ENCODE measurements around the gene PHAX. TPM values are rescaled to one million over a fixed set of nuclear protein-coding genes. Genes with fewer than 3 reads are reported as not detected.
A peak's percentile ranks its signal among the peaks of the same experiment; 100 is the strongest.
"Not testable (repeated sequence)": the region's sequence is repeated elsewhere in the genome, so short reads cannot be mapped to it uniquely, and the experiment has no call there.

Gene PHAX
- total RNA-seq, 1 donor from 2014 or later, result 47.2 TPM

DNA sequence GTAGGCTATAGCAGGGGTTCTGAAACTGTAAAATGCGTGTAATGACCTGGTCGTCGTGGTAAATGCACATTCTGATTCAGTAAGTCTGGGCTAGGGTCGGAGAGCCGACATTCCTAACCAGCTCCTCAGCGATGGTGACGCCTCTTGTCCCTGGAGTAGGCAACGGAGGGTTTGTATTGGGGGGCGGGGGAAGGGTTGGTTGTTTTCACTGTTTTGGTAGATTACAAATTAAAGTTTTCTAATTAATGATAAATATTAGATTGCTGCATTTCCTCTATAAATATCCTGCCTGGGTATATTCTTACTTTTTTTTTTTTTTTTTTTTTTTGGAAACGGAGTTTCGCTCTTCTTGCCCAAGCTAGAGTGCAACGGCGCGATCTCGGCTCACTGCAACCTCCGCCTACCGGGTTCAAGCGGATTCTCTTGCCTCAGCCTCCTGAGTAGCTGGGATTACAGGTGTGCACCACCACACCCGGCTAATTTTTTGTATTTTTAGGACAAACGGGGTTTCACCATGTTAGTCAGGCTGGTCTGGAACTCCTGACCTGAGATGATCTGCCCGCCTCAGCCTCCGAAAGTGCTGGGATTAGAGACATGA lies 5.2 kb upstream of the PHAX start:
- Mint-ChIP-seq H3K9me3 (ENCODE audit: low read depth) (no peaks in the 10 kb centered on the region), H3K4me1 (ENCODE audit: low read depth) (peaks cover 32% of the 10 kb centered on the region), H3K36me3 (ENCODE audit: low read depth) (peaks cover 2% of the 10 kb centered on the region), H3K27me3 (ENCODE audit: low read depth) (no peaks in the 10 kb centered on the region), H3K27ac (ENCODE audit: unreplicated experiment) (peak overlapping the region; percentile 81), H3K4me3 (ENCODE audit: unreplicated experiment) (peak overlapping the region; percentile 90)
- TF ChIP-seq CTCF (IDR thresholded peaks at IDR 0.05), result no peak
- DNase-seq (ENCODE audit: low spot score), result no peak

DNA sequence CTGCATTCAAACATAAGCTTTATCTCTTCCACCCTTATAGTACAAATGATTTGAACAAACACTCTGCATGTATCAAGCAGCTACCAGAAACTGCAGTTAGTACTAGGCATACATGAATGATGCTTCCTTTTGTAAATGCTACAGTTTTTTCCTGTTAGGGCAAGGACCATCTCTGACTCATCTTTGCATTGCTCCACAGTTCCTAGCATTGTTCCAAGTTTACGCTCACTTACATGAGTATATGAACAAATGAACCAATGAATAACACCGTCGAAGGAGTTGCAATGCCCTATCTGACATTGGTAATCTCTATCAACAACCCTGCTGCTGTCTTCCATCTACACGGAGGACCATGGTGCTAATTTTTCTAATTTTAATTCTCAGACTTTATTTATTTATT lies 3.6 kb upstream of the PHAX start:
- H3K4me3 Mint-ChIP-seq (ENCODE audit: unreplicated experiment), result no peak overlapping the region
- no peak for DNase-seq (ENCODE audit: low spot score)
- no peaks in the 10 kb centered on the region for H3K27me3 Mint-ChIP-seq (ENCODE audit: low read depth)
- no peak for TF ChIP-seq CTCF (IDR thresholded peaks at IDR 0.05)
- peaks cover 38% of the 10 kb centered on the region for H3K4me1 Mint-ChIP-seq (ENCODE audit: low read depth)
- H3K9me3 Mint-ChIP-seq (ENCODE audit: low read depth), result no peaks in the 10 kb centered on the region
- no peaks in the 10 kb centered on the region for H3K36me3 Mint-ChIP-seq (ENCODE audit: low read depth)
- H3K27ac Mint-ChIP-seq (ENCODE audit: unreplicated experiment), result no peak overlapping the region

- Mint-ChIP-seq H3K4me3 (ENCODE audit: unreplicated experiment) (no peak overlapping the region), H3K9me3 (ENCODE audit: low read depth) (no peaks in the 10 kb centered on the region), H3K36me3 (ENCODE audit: low read depth) (peaks cover 5% of the 10 kb centered on the region), H3K27me3 (ENCODE audit: low read depth) (no peaks in the 10 kb centered on the region), H3K27ac (ENCODE audit: unreplicated experiment) (no peak overlapping the region), H3K4me1 (ENCODE audit: low read depth) (peaks cover 30% of the 10 kb centered on the region)
- DNase-seq (ENCODE audit: low spot score), result no peak
- TF ChIP-seq CTCF (IDR thresholded peaks at IDR 0.05), result no peak
These were observed 1.2 kb upstream of the PHAX start for GRCh38 chr5:126599499-126599898.

DNA sequence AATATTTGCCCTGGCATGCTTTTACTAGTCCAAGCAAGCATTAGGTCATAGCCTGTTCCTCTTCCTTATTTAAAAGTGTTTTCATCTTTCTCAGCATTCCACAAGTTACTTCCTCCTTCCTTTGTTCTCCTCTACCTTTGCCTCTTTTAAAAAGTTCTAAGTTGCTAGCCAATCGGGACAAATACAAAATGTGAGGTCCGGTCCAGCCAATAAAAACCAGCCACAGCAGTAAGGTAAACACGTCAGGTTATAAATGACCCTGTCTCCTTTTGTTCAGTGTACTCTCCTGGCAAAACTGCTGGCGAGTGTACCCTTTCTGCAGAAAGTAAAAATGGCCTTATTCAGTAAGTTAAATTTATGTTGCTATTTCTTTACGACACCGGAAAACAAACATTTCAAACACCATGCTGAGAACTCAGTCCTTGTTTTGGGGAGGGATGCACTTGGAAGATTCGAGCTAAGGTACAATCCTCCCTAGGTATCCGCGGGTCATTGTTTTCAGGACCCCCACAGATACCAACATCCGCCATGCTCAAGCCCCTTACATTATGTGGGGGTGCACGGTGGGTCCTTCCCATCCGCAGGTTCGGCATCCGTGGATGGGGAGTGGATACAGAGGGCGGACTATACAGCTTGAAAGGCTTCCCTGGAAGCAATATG lies 646 bp upstream of the PHAX start:
- not testable (repeated sequence) for DNase-seq (ENCODE audit: low spot score); H3K27me3 Mint-ChIP-seq (ENCODE audit: low read depth); H3K9me3 Mint-ChIP-seq (ENCODE audit: low read depth); H3K36me3 Mint-ChIP-seq (ENCODE audit: low read depth)
- Mint-ChIP-seq H3K27ac (ENCODE audit: unreplicated experiment) (peak overlapping the region; percentile 84), H3K4me1 (ENCODE audit: low read depth) (peaks cover 32% of the 10 kb centered on the region), H3K4me3 (ENCODE audit: unreplicated experiment) (peak overlapping the region; percentile 94)

DNA sequence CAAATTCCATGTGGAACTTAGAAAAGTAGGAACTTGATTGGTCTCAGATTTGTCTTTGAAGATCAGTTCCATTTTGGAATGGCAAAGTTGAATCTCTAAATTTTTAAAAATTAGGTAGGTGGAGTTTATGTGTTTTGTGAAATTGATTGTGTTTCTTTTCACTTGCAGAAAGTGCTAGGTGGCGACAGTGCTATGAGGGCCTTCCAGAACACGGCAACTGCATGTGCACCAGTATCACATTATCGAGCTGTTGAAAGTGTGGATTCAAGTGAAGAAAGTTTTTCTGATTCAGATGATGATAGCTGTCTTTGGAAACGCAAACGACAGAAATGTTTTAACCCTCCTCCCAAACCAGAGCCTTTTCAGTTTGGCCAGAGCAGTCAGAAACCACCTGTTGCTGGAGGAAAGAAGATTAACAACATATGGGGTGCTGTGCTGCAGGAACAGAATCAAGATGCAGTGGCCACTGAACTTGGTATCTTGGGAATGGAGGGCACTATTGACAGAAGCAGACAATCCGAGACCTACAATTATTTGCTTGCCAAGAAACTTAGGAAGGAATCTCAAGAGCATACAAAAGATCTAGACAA lies 2.8 kb downstream of the PHAX start:
- peak overlapping the region; percentile 5 for H3K27ac Mint-ChIP-seq (ENCODE audit: unreplicated experiment)
- no peaks in the 10 kb centered on the region for H3K9me3 Mint-ChIP-seq (ENCODE audit: low read depth)
- no peak for DNase-seq (ENCODE audit: low spot score)
- no peaks in the 10 kb centered on the region for H3K27me3 Mint-ChIP-seq (ENCODE audit: low read depth)
- no peak overlapping the region for H3K4me3 Mint-ChIP-seq (ENCODE audit: unreplicated experiment)
- H3K36me3 Mint-ChIP-seq (ENCODE audit: low read depth), result peaks cover 14% of the 10 kb centered on the region
- H3K4me1 Mint-ChIP-seq (ENCODE audit: low read depth), result peaks cover 44% of the 10 kb centered on the region
- no peak for TF ChIP-seq CTCF (IDR thresholded peaks at IDR 0.05)
